H1 (cell line): ENCODE results near the gene TFAP2A.

Experiments used
- GABPA ChIP-seq: IDR thresholded peaks from 2 replicates; pipeline ENCODE4 v1.6.1; 2011; ENCODE audit warnings: mild to moderate bottlenecking, low read length, moderate library complexity, borderline replicate concordance; ENCODE audit not compliant: insufficient read depth
- JUN ChIP-seq: IDR thresholded peaks from 2 replicates; pipeline ENCODE4 v1.6.1; 2011; ENCODE audit warnings: low read depth, mild to moderate bottlenecking, improper control_type of control experiment, low read length
- POLR2A ChIP-seq, 2 experiments: IDR thresholded peaks; 1 replicate in 1 of 2; 2 replicates in 1 of 2; pipeline ENCODE4 v1.6.1; 2011; ENCODE audit warnings: low read depth in 2 of 2, low read length in 2 of 2, mild to moderate bottlenecking in 2 of 2; ENCODE audit errors: control extremely low read depth in 1 of 2
- TAF1 ChIP-seq: IDR thresholded peaks from 2 replicates; pipeline ENCODE4 v1.6.1; 2011; ENCODE audit warnings: mild to moderate bottlenecking, low read depth, low read length
- TF ChIP-seq, protein P1 (sequence below), 3 experiments: IDR thresholded peaks; 1 replicate in 2 of 3; 2 replicates in 1 of 3; pipeline versions ENCODE4 v1.5.1 to v1.6.1; 2011; ENCODE audit warnings: low read length in 3 of 3, mild to moderate bottlenecking in 3 of 3, inconsistent platforms in 2 of 3, low read depth in 1 of 3, moderate library complexity in 1 of 3; ENCODE audit not compliant: insufficient read depth in 1 of 3; ENCODE audit errors: control extremely low read depth in 1 of 3
- TF ChIP-seq, protein P2 (sequence below): IDR thresholded peaks from 2 replicates; pipeline ENCODE4 v1.6.1; 2012; ENCODE audit warnings: inconsistent platforms

DNA sequence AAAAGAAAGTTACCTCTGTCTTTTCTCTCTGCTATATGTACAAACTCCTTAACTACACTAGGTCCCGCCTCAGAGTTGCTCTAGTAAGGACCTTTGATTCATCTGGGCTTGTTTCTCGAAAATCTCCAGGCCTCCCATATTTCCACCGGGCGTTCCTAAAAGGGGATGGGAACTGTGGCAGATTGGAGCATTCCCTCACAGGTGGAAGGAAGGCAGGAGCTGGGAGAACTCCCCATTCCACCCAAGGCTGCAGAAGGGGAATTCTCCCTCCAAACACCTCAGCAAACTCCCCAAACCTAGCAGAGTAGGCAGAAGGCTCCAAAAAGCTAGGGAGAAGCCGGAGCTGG lies 1.6 kb upstream of the TFAP2A start:
- TF ChIP-seq, protein P1, sequence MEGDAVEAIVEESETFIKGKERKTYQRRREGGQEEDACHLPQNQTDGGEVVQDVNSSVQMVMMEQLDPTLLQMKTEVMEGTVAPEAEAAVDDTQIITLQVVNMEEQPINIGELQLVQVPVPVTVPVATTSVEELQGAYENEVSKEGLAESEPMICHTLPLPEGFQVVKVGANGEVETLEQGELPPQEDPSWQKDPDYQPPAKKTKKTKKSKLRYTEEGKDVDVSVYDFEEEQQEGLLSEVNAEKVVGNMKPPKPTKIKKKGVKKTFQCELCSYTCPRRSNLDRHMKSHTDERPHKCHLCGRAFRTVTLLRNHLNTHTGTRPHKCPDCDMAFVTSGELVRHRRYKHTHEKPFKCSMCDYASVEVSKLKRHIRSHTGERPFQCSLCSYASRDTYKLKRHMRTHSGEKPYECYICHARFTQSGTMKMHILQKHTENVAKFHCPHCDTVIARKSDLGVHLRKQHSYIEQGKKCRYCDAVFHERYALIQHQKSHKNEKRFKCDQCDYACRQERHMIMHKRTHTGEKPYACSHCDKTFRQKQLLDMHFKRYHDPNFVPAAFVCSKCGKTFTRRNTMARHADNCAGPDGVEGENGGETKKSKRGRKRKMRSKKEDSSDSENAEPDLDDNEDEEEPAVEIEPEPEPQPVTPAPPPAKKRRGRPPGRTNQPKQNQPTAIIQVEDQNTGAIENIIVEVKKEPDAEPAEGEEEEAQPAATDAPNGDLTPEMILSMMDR (IDR thresholded peaks at IDR 0.05; ENCODE audit: control extremely low read depth in 1 of 3, insufficient read depth in 1 of 3, low read depth in 1 of 3, low read length in 3 of 3) = no peak
- no peak for TF ChIP-seq POLR2A (IDR thresholded peaks at IDR 0.05; ENCODE audit: control extremely low read depth in 1 of 2, low read depth in 2 of 2, low read length in 2 of 2)
- TF ChIP-seq GABPA = no peak
- TF ChIP-seq, protein P2, sequence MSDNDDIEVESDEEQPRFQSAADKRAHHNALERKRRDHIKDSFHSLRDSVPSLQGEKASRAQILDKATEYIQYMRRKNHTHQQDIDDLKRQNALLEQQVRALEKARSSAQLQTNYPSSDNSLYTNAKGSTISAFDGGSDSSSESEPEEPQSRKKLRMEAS = no peak
- TF ChIP-seq TAF1 = no peak
- TF ChIP-seq JUN = no peak
